HG03196 (cell line): ENCODE measurements around the gene PDE4D.
"Not testable (repeated sequence)": the region's sequence is repeated elsewhere in the genome, so short reads cannot be mapped to it uniquely, and the experiment has no call there.

Experiments used
- ATAC-seq: cut with Tn5 transposase; IDR thresholded peaks from one replicate; pipeline ENCODE4 v1.9.1; 2021; ENCODE audit not compliant: unreplicated experiment

PDE4D gene

DNA sequence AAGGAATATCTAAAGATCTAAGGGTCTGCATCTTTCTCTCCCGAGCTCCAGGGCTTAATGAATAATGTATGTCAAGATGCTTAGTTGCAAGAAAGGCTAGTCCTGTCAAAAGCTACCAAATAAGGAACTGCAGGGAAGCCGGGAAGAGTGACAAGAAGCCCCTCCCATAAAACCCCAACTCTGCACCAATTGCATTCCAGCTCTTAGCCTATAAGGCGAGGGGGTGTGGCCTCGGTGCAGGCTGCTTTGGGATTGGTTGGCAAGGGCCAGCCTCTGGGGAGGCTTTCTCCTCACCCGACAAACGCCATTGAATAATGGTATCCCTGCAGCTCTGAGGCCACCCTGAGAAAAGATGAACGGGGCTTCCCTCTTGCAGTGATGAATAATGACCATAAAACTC is 893.7 kb downstream of the PDE4D start:
- no peak for ATAC-seq

DNA sequence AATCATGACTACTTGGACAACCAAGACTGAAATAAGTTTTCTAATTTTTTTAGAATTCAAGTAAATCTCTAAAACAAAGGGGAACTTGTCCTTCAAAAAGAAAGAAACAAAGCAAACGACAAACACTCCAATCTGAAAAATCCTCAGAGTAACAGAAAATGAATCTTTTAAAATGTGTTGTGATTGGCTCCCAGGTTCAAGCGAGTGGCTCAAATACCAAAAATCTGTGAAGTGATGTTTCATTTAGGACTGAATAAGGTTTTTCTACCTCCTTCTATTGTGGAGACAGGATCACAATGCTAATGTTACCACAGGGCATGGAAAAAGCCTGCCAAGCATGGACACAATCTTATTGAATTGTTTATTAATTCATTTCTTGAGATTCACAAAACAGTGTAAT is 895.0 kb downstream of the PDE4D start:
- ATAC-seq = no peak

DNA sequence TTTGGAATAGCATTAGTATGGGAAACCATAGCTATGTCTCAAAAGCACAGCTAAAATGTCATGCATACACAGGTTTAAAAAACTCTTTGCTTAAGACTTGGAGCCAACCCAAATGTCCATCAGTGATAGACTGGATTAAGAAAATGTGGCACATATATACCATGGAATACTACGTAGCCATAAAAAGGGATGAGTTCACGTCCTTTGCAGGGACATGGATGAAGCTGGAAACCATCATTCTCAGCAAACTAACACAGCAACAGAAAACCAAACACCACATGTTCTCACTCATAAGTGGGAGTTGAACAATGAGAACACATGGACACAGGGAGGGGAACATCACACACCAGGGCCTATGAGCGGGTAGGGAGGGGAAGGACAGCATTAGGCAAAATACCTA is 897.7 kb downstream of the PDE4D start:
- ATAC-seq = not testable (repeated sequence)

- no peak for ATAC-seq
Measured at GRCh38 chr5:58993461-58993860, 900.1 kb downstream of the PDE4D start.

DNA sequence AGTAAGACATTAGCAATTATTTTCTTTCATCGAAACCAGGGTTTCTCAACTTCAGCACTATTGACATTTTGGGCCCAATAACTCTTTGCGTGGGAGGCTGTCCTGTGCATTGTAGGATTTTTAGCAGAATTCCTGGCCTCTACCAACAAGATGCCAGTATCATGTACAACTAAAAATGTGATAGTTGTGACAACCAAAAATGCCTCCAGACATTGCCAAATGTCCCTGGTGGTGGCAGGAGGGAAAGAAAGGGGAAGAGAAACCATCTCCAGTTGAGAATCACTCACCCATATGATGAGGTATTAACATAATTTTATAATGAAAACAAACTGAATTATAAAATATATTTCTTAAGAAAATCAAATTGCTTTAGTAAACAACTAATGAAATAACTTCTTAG is 904.6 kb downstream of the PDE4D start:
- ATAC-seq = no peak

- ATAC-seq = no peak
Measured at GRCh38 chr5:58987193-58987592, 906.3 kb downstream of the PDE4D start.

GRCh38 chr5:58986281-58986680 is 907.2 kb downstream of the PDE4D start:
- ATAC-seq = no peak

DNA sequence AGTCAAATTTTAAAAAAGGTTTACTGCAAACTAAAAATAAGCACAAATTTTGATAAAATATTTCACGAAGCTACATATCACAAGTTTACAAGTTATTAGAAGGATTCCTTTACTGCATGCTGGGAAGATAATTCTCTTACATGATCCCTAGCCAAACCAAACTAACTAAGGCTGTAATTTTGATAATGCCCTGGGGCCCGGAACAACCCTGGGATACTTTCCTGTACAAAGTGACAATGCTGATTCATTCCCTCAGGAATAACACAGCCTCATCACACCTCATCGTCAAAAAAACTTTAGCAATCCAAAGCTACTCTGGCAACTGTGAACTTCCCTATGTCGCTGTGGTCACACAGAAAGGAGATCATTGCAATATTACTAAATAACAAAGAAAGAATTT is 907.8 kb downstream of the PDE4D start:
- ATAC-seq = no peak

DNA sequence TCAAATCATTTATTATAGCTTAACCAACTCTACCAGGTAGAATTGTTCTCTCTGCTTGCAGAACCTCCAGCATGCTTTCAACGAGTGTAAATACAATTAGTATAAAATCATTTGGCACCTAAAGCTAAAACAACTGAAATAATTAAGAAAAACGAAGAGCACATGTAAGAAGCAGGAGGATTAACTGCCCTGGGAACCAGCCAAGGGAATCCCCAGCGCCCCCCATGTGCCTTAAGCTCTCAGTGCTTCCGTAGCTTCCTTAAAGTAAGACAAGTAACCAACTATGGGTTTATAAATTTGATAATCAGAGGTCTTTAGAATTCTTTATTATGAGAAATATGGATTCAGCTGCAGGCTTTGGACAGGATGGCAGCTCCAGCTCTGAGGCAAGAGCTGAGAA is 908.2 kb downstream of the PDE4D start:
- no peak for ATAC-seq

DNA sequence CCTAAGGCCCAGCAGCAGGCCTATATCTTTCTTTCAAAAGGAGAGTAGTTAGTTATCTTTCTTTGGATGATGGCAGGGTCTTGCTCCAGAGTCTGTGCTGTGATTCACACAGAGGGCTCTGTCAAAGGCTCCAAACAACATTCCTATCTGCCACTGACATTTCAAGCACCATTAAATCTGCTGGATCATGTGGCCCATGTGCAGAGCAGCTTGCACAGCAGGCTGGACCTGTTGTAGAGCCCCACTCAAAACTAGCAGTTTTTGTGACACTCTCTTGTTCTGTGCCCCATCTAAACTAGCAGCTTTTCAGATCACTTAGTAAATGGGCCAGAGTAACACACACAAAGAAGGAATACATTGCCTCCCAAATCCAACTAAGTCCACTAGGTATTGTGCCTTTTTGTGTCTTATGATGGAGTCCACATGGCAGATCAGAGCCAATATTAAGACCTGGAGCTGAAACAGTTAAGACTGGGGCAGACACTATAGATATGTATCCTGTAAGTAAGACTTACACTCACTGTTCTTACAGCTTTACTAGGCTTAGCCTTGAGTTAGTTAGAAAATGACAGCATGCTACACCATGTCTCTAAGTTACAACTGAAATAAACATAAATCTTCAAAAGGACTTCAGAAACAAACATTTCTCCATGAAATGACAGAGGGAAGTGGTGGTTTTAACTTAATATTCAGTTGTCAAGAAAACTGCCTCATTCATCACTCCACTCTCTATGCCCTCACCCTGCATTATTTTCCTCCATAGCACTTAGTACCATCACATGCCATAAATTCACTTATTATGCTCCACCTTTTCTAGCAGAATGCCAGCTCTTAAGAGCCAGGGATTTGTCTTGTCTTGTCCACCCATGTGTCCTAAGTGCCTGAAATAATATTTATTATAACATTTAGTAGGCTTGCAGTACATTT is 909.7 kb downstream of the PDE4D start:
- ATAC-seq = no peak

DNA sequence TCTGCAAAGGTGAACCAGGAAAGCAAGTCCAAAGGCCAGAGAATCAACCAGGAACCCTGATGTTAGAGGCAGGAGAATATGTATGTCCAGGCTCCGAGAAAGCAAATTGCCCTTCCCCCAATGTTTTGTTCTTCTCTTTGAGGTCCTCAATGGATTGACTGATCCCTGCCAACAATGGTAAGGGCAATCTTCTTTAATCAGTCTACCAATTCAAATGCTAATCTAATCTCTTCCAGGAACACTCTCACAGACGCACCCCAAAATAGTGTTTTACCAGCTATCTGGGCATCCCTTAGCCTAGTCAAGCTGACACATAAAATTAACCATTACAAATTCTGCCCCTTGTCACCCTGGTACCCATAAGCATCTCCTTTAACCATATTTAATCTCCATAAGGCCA is 912.6 kb downstream of the PDE4D start:
- no peak for ATAC-seq

- ATAC-seq = no peak
Measured at GRCh38 chr5:58979090-58979489, 914.4 kb downstream of the PDE4D start.

GRCh38 chr5:58974601-58975000 is 918.9 kb downstream of the PDE4D start:
- no peak for ATAC-seq

DNA sequence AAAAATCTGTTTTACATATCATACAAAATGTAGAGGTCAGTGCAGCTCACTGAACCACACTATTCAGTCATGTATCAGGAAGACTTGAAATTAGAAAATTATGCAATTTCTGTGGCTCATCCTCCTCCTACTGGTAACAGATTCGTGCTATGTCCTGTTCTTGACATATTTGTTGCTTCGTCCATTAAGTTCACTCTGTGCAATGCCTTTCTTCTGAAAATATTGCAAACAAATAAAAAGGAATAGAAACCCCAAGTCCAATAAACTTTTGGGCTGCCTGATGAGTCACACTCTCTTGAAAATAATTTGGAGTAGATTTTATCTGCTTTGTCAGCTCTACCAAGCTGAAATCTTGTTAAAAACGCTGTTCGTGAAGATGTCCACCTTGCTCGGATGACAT is 919.4 kb downstream of the PDE4D start:
- no peak for ATAC-seq

DNA sequence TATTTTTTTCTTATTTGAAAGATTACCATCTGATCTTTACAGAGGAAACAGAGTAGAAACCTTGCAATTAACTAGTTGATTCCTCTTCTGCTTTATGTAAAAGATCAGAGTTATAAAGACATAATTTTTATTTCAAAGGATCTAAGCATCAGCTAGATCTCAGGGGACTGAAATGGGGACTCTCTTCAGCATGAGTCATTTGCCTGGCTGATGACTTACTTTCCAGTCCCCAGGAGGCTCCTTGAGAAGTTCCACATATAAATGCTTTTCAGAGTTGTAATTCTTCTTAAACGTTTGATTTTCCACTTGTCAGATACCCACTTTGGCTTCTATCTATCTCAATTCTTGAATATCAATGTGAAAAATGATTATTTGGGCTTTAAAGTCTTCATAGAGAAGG is 921.2 kb downstream of the PDE4D start:
- ATAC-seq = no peak

DNA sequence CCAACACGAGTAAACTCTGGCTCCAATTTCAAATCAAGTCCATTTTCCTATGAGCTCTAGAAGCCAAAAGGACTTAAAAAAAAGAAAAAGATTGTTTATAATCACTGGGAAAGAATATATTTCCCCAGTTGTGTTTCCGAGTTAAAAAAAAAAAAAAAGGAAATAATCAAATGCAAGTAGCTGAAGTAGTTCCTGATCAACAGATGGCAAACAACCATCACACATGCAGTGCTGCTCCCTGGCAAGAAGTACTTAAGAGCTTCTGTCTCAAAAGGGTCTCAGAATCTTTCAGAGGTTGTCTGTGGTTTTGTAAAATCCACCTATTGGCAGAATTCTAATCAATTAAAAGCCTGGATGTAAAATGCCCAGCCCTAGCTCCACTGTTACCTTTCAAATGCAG is 922.8 kb downstream of the PDE4D start:
- ATAC-seq = no peak

DNA sequence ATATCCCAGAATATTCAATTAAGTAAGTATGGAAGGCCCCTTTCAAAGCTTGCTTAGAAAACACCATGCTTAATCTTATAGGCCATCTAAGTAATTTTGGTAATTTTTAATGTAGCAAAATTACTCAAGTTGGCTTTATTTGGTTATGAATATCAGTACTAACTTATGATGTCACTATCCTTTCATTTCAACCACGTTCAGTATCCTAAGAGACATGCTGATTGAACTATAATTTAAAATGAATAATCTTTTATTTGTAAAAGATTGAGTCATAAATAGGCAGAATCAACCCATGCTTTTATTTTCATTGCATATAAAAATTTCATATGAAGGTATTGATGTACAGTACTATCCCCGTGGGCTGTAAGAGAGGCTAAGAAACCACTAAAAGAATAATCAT is 923.7 kb downstream of the PDE4D start:
- no peak for ATAC-seq

GRCh38 chr5:58969253-58969652 is 924.3 kb downstream of the PDE4D start:
- ATAC-seq = no peak

DNA sequence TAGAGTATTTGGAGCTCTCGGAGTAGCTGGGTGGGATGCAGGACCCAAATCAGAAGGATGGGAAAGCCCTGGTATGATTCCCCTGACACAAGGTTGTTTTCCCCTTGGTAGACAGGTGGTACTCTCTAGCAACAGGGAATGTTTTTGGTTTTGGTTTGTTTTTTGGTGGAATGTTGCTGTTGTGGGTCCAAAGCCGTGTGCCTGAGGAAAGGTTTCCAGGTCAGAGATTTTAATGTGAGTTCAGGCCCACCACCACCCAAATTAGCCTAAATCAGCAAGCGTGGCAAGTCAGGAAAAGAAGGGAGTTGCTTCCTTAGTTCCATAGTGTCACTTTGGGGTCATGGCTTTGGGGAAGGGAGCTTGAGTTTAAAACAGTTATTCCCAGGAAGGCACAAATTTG is 925.2 kb downstream of the PDE4D start:
- ATAC-seq = no peak

- no peak for ATAC-seq
Measured at GRCh38 chr5:58967597-58968281, 925.8 kb downstream of the PDE4D start.

DNA sequence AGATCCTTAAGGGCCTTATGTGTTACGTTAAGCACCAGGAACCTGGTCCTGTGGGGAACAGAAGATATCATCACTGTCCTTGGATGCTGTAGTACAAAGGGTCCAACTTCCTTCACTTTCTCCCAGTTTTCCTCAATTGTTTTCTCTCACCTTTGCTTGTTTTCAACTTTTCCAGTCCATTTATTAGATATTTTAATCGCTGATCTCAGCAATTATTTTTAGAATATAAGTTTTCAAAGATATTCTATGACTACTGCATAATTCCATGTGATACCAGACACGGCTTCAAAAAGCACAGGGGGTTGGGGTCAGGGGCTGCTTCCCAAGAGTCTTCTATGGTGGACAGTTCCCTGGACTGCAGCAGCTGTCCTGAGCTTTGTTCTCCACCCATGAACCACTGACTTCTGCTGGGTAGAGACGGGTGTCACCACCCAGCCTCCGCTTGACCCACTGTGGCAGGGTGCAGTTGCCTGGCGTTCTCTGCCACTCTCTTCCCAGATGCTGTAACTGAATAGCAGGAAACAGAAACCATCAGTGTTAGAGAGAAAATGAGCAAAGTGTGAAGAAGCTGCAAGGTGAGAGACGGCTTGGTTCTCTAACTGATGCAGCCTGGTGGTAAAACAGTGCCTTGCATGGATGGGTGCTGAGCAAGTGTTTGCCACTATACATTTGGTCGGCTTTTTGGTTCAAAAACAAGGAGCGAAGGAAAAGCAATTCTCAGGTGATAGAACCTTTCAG is 927.7 kb downstream of the PDE4D start:
- ATAC-seq = no peak

GRCh38 chr5:58963821-58964220 is 929.7 kb downstream of the PDE4D start:
- ATAC-seq = no peak
